T-helper 22 cell (primary cell): ENCODE data around the gene H2BK1.

Source experiments
- DNase-seq: peaks from one replicate; pipeline ENCODE4 v3.0.0-alpha.2; 2020; ENCODE audit warnings: low read depth

Gene H2BK1

DNA sequence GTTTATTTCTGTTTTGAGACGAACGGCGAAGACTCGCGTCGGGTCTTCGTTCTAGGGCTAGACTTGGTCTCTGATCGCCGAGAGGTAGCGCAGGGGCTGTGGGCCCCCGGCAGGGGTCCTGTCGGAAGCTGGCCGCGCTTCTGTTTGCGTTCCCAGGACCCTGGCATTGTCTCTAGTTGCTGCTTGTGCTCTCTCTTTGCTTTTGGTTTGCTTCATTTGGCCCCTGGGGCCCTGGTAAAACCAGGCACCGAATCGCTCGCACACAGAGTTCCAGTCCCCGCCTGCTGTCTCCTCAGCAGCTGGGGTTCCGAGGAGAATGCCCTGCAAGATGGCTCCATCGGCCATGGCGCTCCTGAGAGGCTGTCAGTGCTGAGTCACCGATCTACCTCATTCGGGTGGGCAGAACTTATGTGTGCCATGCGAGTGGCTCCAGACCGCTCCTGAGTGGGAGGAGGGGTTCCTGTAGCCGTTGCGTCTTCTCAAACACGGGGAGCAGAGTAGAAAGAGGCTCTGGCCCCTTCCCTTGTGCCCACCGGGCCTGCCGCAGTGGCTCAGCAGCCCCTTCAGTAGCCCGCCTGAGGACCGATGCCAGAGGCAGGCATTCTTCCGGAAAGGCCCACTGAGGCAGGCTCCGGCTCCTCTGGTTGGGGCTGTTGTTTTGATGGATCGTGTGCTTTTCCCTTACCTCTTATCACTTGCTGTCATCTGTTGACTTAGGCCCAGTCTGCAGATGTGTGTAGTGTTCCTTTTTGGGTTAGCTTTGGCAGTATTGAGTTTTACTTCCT is 22.8 kb upstream of the H2BK1 start:
- peak; percentile 55 for DNase-seq

- DNase-seq = peak; percentile 81
These were observed 22.0 kb upstream of the H2BK1 start, which contains the start of gene CHPF2 for GRCh38 chr7:151232091-151232916. Gene CHPF2 (plus strand): TSS chr7:151232483. CDS start chr7:151234012, 1,529 bp downstream.

DNA sequence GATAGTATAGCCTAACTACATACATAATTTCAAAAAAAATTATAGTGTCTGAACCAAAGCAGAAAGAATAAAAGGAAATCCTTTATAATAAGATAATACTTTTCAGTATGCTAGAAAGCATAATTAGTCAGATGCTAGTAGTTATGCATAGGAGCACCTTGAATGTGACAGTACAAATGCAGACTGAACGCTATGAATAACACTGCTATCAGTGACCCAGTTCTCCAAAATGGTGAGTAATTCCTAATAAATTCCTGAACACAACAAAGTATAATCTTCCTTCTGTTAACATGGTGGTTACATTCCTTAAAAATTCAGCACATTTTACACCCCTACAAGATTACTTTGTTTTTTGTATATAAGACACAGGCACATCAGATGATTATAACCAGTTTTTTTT is 20.8 kb upstream of the H2BK1 start:
- DNase-seq = no peak

- no peak for DNase-seq
These were observed 19.0 kb upstream of the H2BK1 start for GRCh38 chr7:151229249-151229648.

- no peak for DNase-seq
These were observed 18.0 kb upstream of the H2BK1 start for GRCh38 chr7:151228024-151228866.

DNA sequence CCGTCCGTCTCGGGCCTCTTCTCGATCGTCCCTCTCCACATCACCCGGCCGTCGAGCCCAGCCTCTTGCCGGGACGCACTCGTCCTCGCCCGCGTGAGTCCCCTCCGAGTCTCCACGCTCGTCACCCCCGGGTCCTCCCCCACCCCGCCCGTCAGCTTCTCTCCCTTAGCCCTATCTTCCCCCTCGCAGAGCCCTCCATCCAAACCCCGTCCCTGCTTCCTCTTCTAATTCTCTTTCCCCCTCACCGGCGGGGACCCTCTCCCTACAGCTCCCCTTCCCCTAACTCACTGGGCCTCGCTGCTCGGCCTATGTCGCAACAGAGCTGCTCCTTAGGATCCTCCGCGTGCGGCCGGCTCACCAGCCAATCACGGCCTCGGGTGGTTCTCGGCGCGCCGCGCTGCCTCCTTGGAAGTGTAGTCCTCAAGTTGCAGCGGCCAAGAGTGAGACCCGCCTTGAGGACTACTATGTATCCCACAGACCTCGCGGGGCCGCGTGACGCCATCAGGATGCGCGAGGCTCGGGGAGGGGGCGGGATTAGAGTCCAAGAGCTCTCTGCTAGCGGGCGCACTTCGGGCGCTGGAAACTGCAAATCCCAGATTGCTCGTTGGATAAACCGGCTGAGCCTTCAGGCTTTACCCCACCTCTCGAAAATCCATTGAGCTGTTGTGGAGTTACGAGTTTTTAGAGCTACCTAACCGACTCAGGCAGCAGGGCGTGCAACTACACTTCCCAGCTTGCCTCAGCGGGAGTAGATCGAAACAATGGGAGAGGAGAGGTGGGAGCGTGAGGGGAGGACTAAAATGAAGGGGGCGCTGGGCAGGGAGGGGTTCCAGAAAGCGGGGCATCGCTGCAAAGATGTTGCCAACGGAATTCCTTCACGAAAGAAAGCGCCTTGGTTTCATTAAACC is 16.8 kb upstream of the H2BK1 start, which contains the start of gene ABCF2:
TSS of gene ABCF2 (minus strand) at position 331 of the 908 bp plus-strand sequence. CDS start 747 bp downstream, outside the sequence.
- DNase-seq = peak; percentile 95

DNA sequence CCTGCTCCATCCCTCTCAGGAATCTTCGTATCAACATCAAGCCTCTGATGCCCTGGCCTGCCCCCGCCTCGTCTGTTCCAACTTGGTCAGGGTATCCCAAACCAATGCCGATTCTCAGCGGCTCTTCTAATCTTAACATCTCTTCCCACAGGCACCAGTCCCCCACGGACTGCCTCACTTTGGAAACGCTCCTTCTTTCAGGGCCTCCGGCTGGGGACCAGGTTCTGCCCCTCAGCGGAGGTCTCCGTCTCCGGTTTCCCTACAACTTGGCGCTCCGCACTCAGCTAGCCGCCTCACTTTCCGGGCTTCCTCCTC is 16.2 kb upstream of the H2BK1 start:
- no peak for DNase-seq

- no peak for DNase-seq
These were observed 15.7 kb upstream of the H2BK1 start for GRCh38 chr7:151225948-151226510.

- no peak for DNase-seq
These were observed 13.4 kb upstream of the H2BK1 start for GRCh38 chr7:151223728-151224127.

- DNase-seq = no peak
These were observed 7.9 kb upstream of the H2BK1 start for GRCh38 chr7:151218170-151218569.

DNA sequence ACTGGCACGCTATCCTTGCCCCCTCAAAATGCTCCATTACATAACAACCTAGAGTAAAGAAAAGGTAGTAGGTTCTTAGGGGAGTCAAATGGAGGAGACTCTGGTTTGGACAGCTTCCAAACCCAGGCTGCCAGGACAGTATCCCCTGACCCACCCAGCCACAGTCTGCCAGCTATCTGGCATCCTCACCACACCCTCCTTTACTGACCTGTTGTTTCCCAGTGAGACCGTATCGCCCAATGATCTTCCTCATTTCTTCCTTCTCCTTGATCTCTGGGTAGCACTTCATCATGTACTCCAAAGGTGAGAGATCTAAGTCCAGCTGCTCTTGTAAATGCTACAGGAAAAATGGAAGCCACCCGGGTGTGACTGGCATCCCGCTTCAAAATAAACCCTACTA is 5.1 kb upstream of the H2BK1 start:
- DNase-seq = no peak

GRCh38 chr7:151213826-151214225 is 3.5 kb upstream of the H2BK1 start:
- no peak for DNase-seq

DNA sequence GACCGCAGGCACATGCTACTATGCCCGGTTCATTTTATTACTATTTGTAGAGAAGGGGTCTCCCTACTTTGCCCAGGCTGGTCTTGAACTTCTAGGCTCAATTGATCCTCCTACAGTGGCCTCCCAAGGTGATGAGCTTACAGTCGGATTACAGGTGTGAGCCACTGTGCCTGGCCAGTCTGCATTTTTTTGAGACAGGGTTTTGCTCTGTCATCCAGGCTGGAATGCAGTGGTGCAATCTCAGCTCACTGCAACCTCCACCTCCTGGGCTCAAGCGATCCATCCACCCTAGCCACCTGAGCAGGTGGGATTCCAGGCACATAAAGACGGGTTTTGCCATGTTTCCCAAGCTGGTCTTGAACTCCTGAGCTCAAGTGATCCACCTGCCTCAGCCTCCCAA is 2.3 kb upstream of the H2BK1 start:
- no peak for DNase-seq

DNA sequence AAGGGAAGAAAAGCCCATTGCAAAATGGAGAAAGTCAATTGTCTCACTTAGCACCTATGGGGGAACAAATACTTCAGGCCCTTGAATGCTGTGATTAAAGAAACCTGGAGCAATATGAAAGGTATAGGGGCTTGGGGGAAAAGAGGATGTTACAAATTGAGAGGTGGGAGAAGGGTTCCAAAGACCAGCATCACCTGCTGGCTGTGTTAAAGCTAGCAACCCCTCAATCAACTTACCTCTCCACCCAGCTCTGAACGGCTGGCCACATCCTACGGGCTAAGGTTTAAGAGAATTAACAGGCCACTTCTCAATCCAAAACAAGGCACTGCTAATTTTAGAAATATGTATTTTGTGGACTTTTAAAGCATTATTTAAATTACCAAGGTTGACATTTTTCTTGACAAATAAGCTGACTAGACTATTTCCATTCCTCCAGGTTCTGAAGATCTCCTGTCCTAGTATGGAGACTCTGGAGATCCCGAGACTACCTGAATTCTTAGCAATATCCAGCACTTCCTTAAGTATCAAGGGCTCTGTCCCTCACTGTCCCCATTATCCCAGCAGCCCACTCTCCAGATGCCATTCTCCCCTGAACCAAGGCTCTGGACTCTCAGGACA is 976 bp upstream of the H2BK1 start:
- DNase-seq = no peak

GRCh38 chr7:151209588-151209987 is 700 bp downstream of the H2BK1 start:
- no peak for DNase-seq

GRCh38 chr7:151208253-151208862 is 1.9 kb downstream of the H2BK1 start:
- no peak for DNase-seq

- no peak for DNase-seq
These were observed 2.5 kb downstream of the H2BK1 start for GRCh38 chr7:151207804-151208203.

DNA sequence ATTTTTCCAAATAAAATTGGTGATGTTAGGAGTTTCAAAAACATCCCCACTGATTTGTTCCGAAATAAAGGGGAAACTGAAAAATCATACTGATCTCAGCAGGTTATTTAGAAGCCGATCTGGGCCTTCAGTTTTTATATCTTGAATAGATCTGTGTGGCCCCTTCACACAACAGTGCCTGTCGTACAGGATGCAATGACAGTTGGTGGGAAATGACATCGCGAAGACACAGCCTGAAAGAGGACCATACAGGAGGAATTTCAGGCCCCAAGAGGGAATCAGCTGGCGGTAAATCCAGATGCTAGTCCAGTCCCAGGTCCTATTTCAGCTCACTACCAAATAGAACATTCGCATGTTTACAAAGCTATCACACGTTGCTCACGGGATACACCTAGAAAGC is 3.0 kb downstream of the H2BK1 start:
- no peak for DNase-seq

GRCh38 chr7:151206914-151207313 is 3.4 kb downstream of the H2BK1 start:
- DNase-seq = peak; percentile 40

GRCh38 chr7:151205730-151206129 is 4.6 kb downstream of the H2BK1 start:
- no peak for DNase-seq
